ENCODE results near the gene SPIB.

SPIB gene

GRCh38 chr19:50447750-50448149 lies 29.0 kb downstream of the SPIB start:
- no peak for DNase-seq

- DNase-seq: peak; percentile 24 to 47 (median 34)
Observed at GRCh38 chr19:50449236-50449899, 30.6 kb downstream of the SPIB start.

- DNase-seq: no peak
Observed at GRCh38 chr19:50450369-50451222, 31.9 kb downstream of the SPIB start.

- DNase-seq: no peak
Observed at GRCh38 chr19:50451223-50451534, 32.4 kb downstream of the SPIB start.

- DNase-seq: no peak
Observed at GRCh38 chr19:50453243-50453642, 34.5 kb downstream of the SPIB start.

- DNase-seq: no peak
Observed at GRCh38 chr19:50455992-50456391, 37.3 kb downstream of the SPIB start.

- DNase-seq: no peak
Observed at GRCh38 chr19:50457300-50457699, 38.6 kb downstream of the SPIB start.

- DNase-seq: no peak
Observed at GRCh38 chr19:50458396-50459066, 39.8 kb downstream of the SPIB start.

- DNase-seq: no peak
Observed at GRCh38 chr19:50459067-50459456, 40.3 kb downstream of the SPIB start.

- no peak for DNase-seq
Observed at GRCh38 chr19:50459638-50460037, 40.9 kb downstream of the SPIB start.

- peak; percentile 15 to 24 (median 17) for DNase-seq
Observed at GRCh38 chr19:50460161-50460765, 41.5 kb downstream of the SPIB start.

GRCh38 chr19:50461066-50461875 lies 42.5 kb downstream of the SPIB start:
- peak; percentile 67 to 80 (median 78) for DNase-seq

GRCh38 chr19:50462970-50463369 lies 44.2 kb downstream of the SPIB start:
- DNase-seq: no peak

- no peak for DNase-seq
Observed at GRCh38 chr19:50464348-50464747, 45.6 kb downstream of the SPIB start.

GRCh38 chr19:50465000-50465399 lies 46.3 kb downstream of the SPIB start:
- no peak for DNase-seq

- DNase-seq: peak in 1 of 3 donors; percentile 29
Observed at GRCh38 chr19:50465986-50466705, 47.4 kb downstream of the SPIB start.

- DNase-seq: no peak
Observed at GRCh38 chr19:50466706-50467039, 47.9 kb downstream of the SPIB start.

- DNase-seq: no peak
Observed at GRCh38 chr19:50467566-50467965, 48.8 kb downstream of the SPIB start.

- DNase-seq: no peak
Observed at GRCh38 chr19:50468818-50469217, 50.1 kb downstream of the SPIB start.

- DNase-seq: peak in 1 of 3 donors; percentile 10
Observed at GRCh38 chr19:50473336-50473735, 54.6 kb downstream of the SPIB start.

- no peak for DNase-seq
Observed at GRCh38 chr19:50475101-50475568, 56.4 kb downstream of the SPIB start.

- DNase-seq: no peak
Observed at GRCh38 chr19:50475736-50476223, 57.0 kb downstream of the SPIB start.
